LNCaP clone FGC (cell line): ENCODE data around the gene DDX56.
A peak's percentile ranks its signal among the peaks of the same experiment; 100 is the strongest.

Experiments used
- DNase-seq: peaks from one replicate; pipeline ENCODE4 v3.0.0-alpha.2; 2011; ENCODE audit warnings: low read depth
- H3K4me3 ChIP-seq: 2 replicates; pipeline ENCODE4 v1.5.1; 2011; ENCODE audit warnings: mild to moderate bottlenecking, low read depth, low read length, control low read depth
- TF ChIP-seq, protein P1 (sequence below): IDR thresholded peaks from 2 replicates; pipeline ENCODE4 v1.5.1; 2012; ENCODE audit warnings: mild to moderate bottlenecking; ENCODE audit not compliant: control insufficient read depth, insufficient read depth; ENCODE audit errors: extremely low read depth

Gene DDX56

GRCh38 chr7:44595934-44596635, 22.4 kb upstream of the DDX56 start:
- H3K4me3 ChIP-seq: no peak overlapping the region
- no peak for DNase-seq
- TF ChIP-seq, protein P1, sequence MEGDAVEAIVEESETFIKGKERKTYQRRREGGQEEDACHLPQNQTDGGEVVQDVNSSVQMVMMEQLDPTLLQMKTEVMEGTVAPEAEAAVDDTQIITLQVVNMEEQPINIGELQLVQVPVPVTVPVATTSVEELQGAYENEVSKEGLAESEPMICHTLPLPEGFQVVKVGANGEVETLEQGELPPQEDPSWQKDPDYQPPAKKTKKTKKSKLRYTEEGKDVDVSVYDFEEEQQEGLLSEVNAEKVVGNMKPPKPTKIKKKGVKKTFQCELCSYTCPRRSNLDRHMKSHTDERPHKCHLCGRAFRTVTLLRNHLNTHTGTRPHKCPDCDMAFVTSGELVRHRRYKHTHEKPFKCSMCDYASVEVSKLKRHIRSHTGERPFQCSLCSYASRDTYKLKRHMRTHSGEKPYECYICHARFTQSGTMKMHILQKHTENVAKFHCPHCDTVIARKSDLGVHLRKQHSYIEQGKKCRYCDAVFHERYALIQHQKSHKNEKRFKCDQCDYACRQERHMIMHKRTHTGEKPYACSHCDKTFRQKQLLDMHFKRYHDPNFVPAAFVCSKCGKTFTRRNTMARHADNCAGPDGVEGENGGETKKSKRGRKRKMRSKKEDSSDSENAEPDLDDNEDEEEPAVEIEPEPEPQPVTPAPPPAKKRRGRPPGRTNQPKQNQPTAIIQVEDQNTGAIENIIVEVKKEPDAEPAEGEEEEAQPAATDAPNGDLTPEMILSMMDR: no peak

DNA sequence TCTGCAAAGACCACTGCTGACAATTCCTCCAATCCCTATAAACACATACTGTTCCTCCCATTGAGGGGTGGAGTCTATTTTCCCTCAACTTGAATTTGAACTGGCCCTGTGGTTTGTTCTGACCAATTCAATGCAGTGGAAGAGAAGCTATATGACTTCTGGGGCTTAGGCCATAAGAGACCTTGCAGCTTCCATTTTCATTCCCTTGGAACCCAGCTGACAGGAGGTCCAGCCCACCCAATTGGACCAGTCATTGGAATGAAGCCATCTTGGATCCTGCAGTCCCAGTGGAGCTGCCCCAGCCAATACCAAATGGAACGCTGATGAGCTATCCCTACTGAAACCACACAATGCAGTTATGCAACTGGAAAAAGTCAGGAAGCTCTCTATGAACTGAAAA, 17.2 kb upstream of the DDX56 start:
- no peak overlapping the region for H3K4me3 ChIP-seq
- no peak for DNase-seq
- TF ChIP-seq, protein P1: no peak

DNA sequence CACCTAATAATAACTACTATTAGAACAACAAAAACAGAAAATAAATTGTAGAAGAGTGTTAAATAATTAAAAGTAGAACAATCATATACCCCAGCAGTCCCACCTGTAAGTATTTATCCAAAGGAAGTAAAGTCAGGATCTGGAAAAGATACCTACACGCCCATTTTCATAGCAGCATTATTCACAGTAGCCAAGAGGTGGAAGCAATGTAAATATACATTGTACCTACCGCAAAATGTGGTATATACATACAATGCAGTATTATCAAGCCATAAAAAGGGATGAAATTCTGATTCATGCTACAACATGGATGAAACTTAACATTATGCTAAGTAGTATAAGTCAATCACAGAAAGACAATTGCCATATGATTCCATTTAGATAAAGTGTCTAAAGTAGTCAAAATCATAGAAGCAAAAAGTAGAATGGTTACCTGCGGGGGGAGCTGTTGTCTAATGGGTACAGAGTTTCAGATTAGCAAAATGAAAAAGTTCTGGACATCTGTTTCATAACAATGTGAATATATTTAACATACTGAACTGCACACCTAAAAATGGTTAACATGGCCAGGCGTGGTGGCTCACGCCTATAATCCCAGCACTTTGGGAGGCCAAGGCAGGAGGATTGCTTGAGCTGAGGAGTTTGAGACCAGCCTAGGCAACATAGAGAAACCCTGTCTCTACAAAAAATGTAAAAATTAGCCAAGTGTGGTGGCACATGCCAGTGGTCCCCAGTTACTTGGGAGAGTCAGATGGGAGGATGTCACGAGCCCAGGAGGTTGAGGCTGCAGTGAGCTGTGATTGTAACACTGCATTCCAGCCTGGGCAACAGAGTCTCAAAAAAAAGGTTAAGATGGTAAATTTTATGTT, 14.4 kb upstream of the DDX56 start:
- peak; percentile 33 for DNase-seq
- TF ChIP-seq, protein P1: peak; percentile 69
- no peak overlapping the region for H3K4me3 ChIP-seq

DNA sequence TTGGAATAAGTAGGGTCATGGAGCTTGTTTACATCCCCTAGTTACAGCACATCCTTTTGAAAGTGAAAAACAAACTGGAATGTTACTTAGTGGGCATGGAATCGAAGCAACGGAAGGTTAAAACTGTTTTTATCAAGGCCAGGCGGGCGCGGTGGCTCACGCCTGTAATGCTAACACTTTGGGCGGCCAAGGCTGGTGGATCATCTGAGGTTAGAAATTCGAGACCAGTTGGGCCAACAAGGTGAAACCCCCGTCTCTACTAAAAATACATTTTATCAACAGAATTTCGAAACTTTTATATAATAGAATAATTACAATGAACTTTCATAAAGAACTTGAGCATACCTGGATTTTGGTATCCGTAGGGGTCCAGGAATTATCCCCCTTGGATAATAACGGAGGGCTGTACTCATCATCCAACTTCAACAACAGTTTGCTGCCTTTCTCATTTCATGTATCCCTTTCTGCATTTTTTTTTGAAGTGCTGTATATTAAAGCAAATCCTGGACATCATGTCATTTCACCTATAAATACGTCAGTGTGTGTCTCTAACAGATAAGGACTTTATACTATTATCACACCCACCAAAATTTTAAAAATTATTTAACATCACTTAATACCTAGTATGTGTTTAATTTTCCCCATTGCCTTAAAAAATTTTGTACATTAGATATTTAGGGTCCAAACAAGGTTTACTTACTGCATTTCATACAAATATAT, 9.6 kb upstream of the DDX56 start:
- no peak for DNase-seq
- H3K4me3 ChIP-seq: peak overlapping the region; percentile 96
- TF ChIP-seq, protein P1: no peak

DNA sequence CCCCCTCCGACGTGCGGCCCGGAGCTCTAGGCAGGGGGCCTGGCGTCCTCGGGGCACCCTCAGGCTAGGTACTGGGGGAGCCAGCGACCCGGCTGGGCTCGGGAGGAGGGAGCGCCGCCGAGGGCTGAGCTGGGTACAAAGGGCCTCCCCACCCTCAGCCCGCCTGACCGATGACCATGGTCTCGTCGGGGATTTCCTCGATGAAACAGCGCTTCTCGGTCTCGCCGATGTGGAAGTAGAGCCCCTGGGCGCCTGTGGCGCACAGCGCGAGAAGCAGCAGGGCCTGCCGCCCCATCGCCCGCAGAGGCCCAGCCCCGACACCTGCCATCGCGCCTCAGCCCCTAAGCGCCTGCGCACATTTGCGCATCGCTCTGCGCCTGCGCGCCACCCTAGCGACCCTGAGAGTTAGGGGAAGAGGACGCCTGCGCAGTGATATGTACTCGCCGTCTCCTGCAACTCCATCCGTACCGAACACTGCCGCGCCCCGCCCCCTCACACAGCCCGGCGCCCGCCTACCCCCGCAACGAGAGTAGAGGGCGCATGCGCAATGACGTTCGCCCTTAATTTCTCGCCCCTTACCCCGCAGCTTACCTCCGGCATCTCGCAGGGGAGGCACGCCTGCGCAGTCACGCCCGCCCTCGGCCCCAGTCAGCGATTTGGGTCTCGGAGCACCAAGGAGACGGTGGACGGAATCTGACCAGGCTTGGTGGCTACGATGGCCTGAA, 8.3 kb upstream of the DDX56 start, which contains the start of gene TMED4:
TSS of gene TMED4 (minus strand) at position 353 of the 725 bp plus-strand sequence. CDS start at position 328, 25 bp downstream.
- peak; percentile 94 for DNase-seq
- TF ChIP-seq, protein P1: no peak
- peak within 1 kb of the TSS; percentile 96 for H3K4me3 ChIP-seq
